ENCODE results near the gene DNAH10. TPM values are rescaled to one million over a fixed set of nuclear protein-coding genes. Genes with fewer than 3 reads are reported as not detected.

Gene DNAH10
- total and polyA plus RNA-seq, 10 of the 15 experiments (the other 5 are each of a cell fraction or from before 2014, with no cell fraction given): 0.01 to 0.32 (median 0.06) TPM

DNA sequence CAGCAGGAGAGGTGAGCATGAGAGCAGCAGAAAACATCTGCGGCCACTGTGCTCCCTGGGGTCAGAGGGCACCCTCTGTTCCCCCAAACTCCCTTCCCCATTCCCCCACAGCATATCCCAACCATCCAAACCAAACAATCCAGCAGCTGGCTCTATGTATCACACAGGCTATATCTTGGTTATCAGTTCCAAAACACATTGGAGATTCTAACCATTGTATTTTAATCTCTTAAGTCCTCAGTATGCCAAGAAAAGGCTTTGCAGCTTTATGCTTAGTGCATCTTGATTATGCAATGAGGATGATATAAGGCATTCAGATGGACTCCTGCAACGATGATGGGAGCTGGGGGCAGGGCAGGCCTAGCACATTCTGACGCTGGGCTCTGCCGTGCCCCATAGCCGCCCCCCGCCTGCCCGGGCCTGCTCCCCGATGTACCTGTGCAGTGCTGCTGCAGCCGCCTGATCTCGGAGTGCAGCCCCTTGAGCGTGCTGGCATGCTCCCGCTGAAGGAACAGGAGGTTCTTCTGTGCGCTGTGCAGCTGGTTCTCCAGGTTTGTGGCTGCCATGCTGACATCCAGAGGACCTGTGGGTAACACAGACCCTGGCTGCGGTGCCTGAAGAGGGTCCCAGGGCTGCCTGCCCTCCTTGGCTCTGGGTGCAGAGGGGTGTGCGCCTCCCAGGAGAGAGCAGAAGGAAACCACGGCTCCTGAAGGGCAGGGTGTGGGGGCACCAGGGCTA is 181.0 kb downstream of the DNAH10 start:
- no peaks in the 10 kb centered on the region for H3K27me3 ChIP-seq (replicated peaks in 1 of 2; ENCODE audit: control insufficient read depth in 2 of 2, insufficient read depth in 2 of 2, low read length in 1 of 2)
- H3K79me2 ChIP-seq (ENCODE audit: control insufficient read depth, insufficient read depth, low read length): no peaks in the 10 kb centered on the region
- ChIA-PET RAD21 (ENCODE audit: unreplicated experiment) (no interaction called here), CTCF (no interaction called here), SMC1A (ENCODE audit: uncharacterized antibody, unreplicated experiment) (interaction anchor here (1.0 kb wide), 1 partner anchor 40 kb away, joined by 3 read pairs; no protein-coding TSS in a partner anchor), POLR2A (no interaction called here)
- H3K4me3 ChIP-seq: no peak overlapping the region
- intact Hi-C loops (cut with micrococcal nuclease; ENCODE audit: unreplicated experiment): no loop called here
- H3K27ac ChIP-seq (ENCODE audit: control insufficient read depth, insufficient read depth): no peak overlapping the region
- no peak for ATAC-seq
- FAIRE-seq: no peak
- no peak overlapping the region for H3K4me2 ChIP-seq (ENCODE audit: control insufficient read depth, insufficient read depth)
- DNase-seq (ENCODE audit: low read depth, low spot score): no peak
- in situ Hi-C loops (cut with MboI): no loop called here
- no peak overlapping the region for H3K9ac ChIP-seq (ENCODE audit: control insufficient read depth, insufficient read depth, low read length)
- H4K20me1 ChIP-seq (ENCODE audit: control insufficient read depth, insufficient read depth): no peaks in the 10 kb centered on the region
- no peaks in the 10 kb centered on the region for H3K36me3 ChIP-seq (ENCODE audit: control insufficient read depth in 2 of 2, insufficient read depth in 2 of 2, low read length in 1 of 2)
- no peaks in the 10 kb centered on the region; the same call in 1 of the 3 replicates for H3K9me3 ChIP-seq (replicated peaks; ENCODE audit: control insufficient read depth, insufficient read depth, low read length)
- BruUV-seq (replicated peaks): no TSS peak
- 84% methylated on average over 16 of the region's 16 CpGs for WGBS (ENCODE audit: insufficient coverage, insufficient replicate concordance, low lambda C conversion rate, missing lambda C conversion rate)
- peaks cover 5% of the 10 kb centered on the region for H3K4me1 ChIP-seq (ENCODE audit: control insufficient read depth, insufficient read depth, low read length)
- H2AFZ ChIP-seq (ENCODE audit: control insufficient read depth, low read depth, low read length): no peak overlapping the region
- TF ChIP-seq NFYA (IDR thresholded peaks at IDR 0.05; ENCODE audit: borderline replicate concordance, low read depth, low read length) (no peak), LARP7 (IDR thresholded peaks at IDR 0.05) (no peak), RBBP5 (conservative IDR thresholded peaks at IDR 0.05) (no peak), EGR1 (IDR thresholded peaks at IDR 0.05; ENCODE audit: borderline replicate concordance in 1 of 2, low read depth in 2 of 2, low read length in 2 of 2) (no peak), IKZF2 (IDR thresholded peaks at IDR 0.05) (no peak), FOXK2 (IDR thresholded peaks at IDR 0.05) (no peak), BMI1 (IDR thresholded peaks at IDR 0.05; ENCODE audit: borderline replicate concordance) (no peak), MEF2A (IDR thresholded peaks at IDR 0.05; ENCODE audit: insufficient read depth, low read depth, low read length) (no peak), CBX3 (IDR thresholded peaks at IDR 0.05; ENCODE audit: borderline replicate concordance, low read depth) (no peak)
- TF ChIP-seq, protein P1, sequence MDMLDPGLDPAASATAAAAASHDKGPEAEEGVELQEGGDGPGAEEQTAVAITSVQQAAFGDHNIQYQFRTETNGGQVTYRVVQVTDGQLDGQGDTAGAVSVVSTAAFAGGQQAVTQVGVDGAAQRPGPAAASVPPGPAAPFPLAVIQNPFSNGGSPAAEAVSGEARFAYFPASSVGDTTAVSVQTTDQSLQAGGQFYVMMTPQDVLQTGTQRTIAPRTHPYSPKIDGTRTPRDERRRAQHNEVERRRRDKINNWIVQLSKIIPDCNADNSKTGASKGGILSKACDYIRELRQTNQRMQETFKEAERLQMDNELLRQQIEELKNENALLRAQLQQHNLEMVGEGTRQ (IDR thresholded peaks at IDR 0.05; ENCODE audit: borderline replicate concordance, low read depth, low read length): no peak
- TF ChIP-seq, protein P2, sequence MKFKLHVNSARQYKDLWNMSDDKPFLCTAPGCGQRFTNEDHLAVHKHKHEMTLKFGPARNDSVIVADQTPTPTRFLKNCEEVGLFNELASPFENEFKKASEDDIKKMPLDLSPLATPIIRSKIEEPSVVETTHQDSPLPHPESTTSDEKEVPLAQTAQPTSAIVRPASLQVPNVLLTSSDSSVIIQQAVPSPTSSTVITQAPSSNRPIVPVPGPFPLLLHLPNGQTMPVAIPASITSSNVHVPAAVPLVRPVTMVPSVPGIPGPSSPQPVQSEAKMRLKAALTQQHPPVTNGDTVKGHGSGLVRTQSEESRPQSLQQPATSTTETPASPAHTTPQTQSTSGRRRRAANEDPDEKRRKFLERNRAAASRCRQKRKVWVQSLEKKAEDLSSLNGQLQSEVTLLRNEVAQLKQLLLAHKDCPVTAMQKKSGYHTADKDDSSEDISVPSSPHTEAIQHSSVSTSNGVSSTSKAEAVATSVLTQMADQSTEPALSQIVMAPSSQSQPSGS (IDR thresholded peaks at IDR 0.05; ENCODE audit: low read length): no peak
- TF ChIP-seq, protein P3, sequence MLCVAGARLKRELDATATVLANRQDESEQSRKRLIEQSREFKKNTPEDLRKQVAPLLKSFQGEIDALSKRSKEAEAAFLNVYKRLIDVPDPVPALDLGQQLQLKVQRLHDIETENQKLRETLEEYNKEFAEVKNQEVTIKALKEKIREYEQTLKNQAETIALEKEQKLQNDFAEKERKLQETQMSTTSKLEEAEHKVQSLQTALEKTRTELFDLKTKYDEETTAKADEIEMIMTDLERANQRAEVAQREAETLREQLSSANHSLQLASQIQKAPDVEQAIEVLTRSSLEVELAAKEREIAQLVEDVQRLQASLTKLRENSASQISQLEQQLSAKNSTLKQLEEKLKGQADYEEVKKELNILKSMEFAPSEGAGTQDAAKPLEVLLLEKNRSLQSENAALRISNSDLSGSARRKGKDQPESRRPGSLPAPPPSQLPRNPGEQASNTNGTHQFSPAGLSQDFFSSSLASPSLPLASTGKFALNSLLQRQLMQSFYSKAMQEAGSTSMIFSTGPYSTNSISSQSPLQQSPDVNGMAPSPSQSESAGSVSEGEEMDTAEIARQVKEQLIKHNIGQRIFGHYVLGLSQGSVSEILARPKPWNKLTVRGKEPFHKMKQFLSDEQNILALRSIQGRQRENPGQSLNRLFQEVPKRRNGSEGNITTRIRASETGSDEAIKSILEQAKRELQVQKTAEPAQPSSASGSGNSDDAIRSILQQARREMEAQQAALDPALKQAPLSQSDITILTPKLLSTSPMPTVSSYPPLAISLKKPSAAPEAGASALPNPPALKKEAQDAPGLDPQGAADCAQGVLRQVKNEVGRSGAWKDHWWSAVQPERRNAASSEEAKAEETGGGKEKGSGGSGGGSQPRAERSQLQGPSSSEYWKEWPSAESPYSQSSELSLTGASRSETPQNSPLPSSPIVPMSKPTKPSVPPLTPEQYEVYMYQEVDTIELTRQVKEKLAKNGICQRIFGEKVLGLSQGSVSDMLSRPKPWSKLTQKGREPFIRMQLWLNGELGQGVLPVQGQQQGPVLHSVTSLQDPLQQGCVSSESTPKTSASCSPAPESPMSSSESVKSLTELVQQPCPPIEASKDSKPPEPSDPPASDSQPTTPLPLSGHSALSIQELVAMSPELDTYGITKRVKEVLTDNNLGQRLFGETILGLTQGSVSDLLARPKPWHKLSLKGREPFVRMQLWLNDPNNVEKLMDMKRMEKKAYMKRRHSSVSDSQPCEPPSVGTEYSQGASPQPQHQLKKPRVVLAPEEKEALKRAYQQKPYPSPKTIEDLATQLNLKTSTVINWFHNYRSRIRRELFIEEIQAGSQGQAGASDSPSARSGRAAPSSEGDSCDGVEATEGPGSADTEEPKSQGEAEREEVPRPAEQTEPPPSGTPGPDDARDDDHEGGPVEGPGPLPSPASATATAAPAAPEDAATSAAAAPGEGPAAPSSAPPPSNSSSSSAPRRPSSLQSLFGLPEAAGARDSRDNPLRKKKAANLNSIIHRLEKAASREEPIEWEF (IDR thresholded peaks at IDR 0.05; ENCODE audit: insufficient replicate concordance, low read depth, low read length): no peak
- TF ChIP-seq, protein P4, sequence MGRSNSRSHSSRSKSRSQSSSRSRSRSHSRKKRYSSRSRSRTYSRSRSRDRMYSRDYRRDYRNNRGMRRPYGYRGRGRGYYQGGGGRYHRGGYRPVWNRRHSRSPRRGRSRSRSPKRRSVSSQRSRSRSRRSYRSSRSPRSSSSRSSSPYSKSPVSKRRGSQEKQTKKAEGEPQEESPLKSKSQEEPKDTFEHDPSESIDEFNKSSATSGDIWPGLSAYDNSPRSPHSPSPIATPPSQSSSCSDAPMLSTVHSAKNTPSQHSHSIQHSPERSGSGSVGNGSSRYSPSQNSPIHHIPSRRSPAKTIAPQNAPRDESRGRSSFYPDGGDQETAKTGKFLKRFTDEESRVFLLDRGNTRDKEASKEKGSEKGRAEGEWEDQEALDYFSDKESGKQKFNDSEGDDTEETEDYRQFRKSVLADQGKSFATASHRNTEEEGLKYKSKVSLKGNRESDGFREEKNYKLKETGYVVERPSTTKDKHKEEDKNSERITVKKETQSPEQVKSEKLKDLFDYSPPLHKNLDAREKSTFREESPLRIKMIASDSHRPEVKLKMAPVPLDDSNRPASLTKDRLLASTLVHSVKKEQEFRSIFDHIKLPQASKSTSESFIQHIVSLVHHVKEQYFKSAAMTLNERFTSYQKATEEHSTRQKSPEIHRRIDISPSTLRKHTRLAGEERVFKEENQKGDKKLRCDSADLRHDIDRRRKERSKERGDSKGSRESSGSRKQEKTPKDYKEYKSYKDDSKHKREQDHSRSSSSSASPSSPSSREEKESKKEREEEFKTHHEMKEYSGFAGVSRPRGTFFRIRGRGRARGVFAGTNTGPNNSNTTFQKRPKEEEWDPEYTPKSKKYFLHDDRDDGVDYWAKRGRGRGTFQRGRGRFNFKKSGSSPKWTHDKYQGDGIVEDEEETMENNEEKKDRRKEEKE (IDR thresholded peaks at IDR 0.05): no peak
